Liver (tissue), 9 donors: ENCODE results near the gene CATSPERZ. TPM values are rescaled to one million over a fixed set of nuclear protein-coding genes. Genes with fewer than 3 reads are reported as not detected.

Source experiments
- DNase-seq: peaks from one replicate; pipeline ENCODE4 v3.0.0-alpha.2; 2017; ENCODE audit warnings: low spot score
- H3K27ac ChIP-seq, 2 donors: one replicate each; pipeline ENCODE4 v1.7.0; 2013; ENCODE audit warnings: inconsistent platforms in 2 of 2, low read length in 2 of 2, control low read depth in 1 of 2, low read depth in 1 of 2, mild to moderate bottlenecking in 1 of 2
- H3K27me3 ChIP-seq, 4 donors: one replicate each; pipeline versions ENCODE4 v1.6.1 to v1.7.0; 2013; ENCODE audit warnings: low read length in 3 of 4, inconsistent platforms in 1 of 4, mild to moderate bottlenecking in 1 of 4, moderate library complexity in 1 of 4; ENCODE audit not compliant: control insufficient read depth in 4 of 4, insufficient read depth in 4 of 4
- H3K36me3 ChIP-seq, 4 donors: one replicate each; pipeline versions ENCODE4 v1.6.1 to v1.7.0; 2013; ENCODE audit warnings: low read length in 3 of 4, mild to moderate bottlenecking in 3 of 4, low read depth in 1 of 4, moderate library complexity in 1 of 4; ENCODE audit not compliant: control insufficient read depth in 4 of 4, insufficient read depth in 3 of 4
- H3K4me1 ChIP-seq, 4 donors: one replicate each; pipeline versions ENCODE4 v1.6.1 to v1.7.0; 2013; ENCODE audit warnings: low read length in 3 of 4, mild to moderate bottlenecking in 3 of 4, moderate library complexity in 1 of 4; ENCODE audit not compliant: control insufficient read depth in 4 of 4, insufficient read depth in 4 of 4
- H3K4me3 ChIP-seq, 3 donors: one replicate each; pipeline versions ENCODE4 v1.6.1 to v1.7.0; 2013; ENCODE audit warnings: low read length in 3 of 3, control low read depth in 1 of 3, low read depth in 1 of 3, mild to moderate bottlenecking in 1 of 3
- H3K9ac ChIP-seq, 2 donors: one replicate each; pipeline ENCODE4 v1.7.0; 2013; ENCODE audit warnings: low read length in 2 of 2, mild to moderate bottlenecking in 2 of 2, moderate library complexity in 2 of 2, control low read depth in 1 of 2, low read depth in 1 of 2
- H3K9me3 ChIP-seq, 4 donors: one replicate each; pipeline versions ENCODE4 v1.6.1 to v1.7.0; 2013; ENCODE audit warnings: low read length in 3 of 4; ENCODE audit not compliant: control insufficient read depth in 4 of 4
- ATF3 ChIP-seq: IDR thresholded peaks from 2 replicates; pipeline ENCODE4 v1.6.1; 2016; ENCODE audit warnings: antibody characterized with exemption
- CTCF ChIP-seq: fragments of 150-350 bp; IDR thresholded peaks from 2 replicates; pipeline ENCODE4 v1.5.1; 2017; ENCODE audit warnings: improper control_type of control experiment, low read depth, low read length; ENCODE audit not compliant: missing input control
- EGR1 ChIP-seq, 2 donors: IDR thresholded peaks; 2 replicates each; pipeline ENCODE4 v1.6.1; 2016 to 2018; ENCODE audit warnings: antibody characterized with exemption in 2 of 2, low read depth in 2 of 2
- FOXA1 ChIP-seq: IDR thresholded peaks from 2 replicates; pipeline ENCODE4 v1.6.1; 2016; ENCODE audit warnings: antibody characterized with exemption
- FOXA2 ChIP-seq: IDR thresholded peaks from 2 replicates; pipeline ENCODE4 v1.6.1; 2016; ENCODE audit warnings: antibody characterized with exemption
- GABPA ChIP-seq, 2 donors: IDR thresholded peaks in 1 of 2; conservative IDR thresholded peaks in 1 of 2; 2 replicates each; pipeline ENCODE4 v1.6.1; 2016; ENCODE audit warnings: antibody characterized with exemption in 2 of 2, mild to moderate bottlenecking in 1 of 2, moderate library complexity in 1 of 2
- HNF4A ChIP-seq, 2 donors: conservative IDR thresholded peaks; 2 replicates each; pipeline ENCODE4 v1.6.1; 2016; ENCODE audit warnings: antibody characterized with exemption in 2 of 2, mild to moderate bottlenecking in 2 of 2
- HNF4G ChIP-seq: IDR thresholded peaks from 2 replicates; pipeline ENCODE4 v1.6.1; 2016; ENCODE audit warnings: antibody characterized with exemption
- MAX ChIP-seq: IDR thresholded peaks from 2 replicates; pipeline ENCODE4 v1.6.1; 2016; ENCODE audit warnings: antibody characterized with exemption
- NR2F2 ChIP-seq: IDR thresholded peaks from 2 replicates; pipeline ENCODE4 v1.6.1; 2016; ENCODE audit warnings: antibody characterized with exemption
- RAD21 ChIP-seq, 2 donors: IDR thresholded peaks; 2 replicates each; pipeline ENCODE4 v1.6.1; 2016; ENCODE audit warnings: antibody characterized with exemption in 2 of 2, mild to moderate bottlenecking in 2 of 2
- REST ChIP-seq: IDR thresholded peaks from 2 replicates; pipeline ENCODE4 v1.6.1; 2016; ENCODE audit warnings: antibody characterized with exemption, mild to moderate bottlenecking
- RXRA ChIP-seq, 2 donors: IDR thresholded peaks; 2 replicates each; pipeline ENCODE4 v1.6.1; 2017 to 2018; ENCODE audit warnings: antibody characterized with exemption in 2 of 2, mild to moderate bottlenecking in 1 of 2
- SP1 ChIP-seq: IDR thresholded peaks from 2 replicates; pipeline ENCODE4 v1.6.1; 2018; ENCODE audit warnings: antibody characterized with exemption, mild to moderate bottlenecking
- TAF1 ChIP-seq: conservative IDR thresholded peaks from 2 replicates; pipeline ENCODE4 v1.6.1; 2016; ENCODE audit warnings: antibody characterized with exemption, mild to moderate bottlenecking
- YY1 ChIP-seq: IDR thresholded peaks from 2 replicates; pipeline ENCODE4 v1.6.1; 2016; ENCODE audit warnings: antibody characterized with exemption, mild to moderate bottlenecking
- ZBTB33 ChIP-seq: IDR thresholded peaks from 2 replicates; pipeline ENCODE4 v1.6.1; 2016; ENCODE audit warnings: antibody characterized with exemption
- WGBS: extraction: QIAGEN DNeasy Blood & Tissue Kit; methylation state at CpG from one replicate; pipeline ENCODE4 v1.1.7; 2013; 5-methylcytosine and 5-hydroxymethylcytosine counted together
- polyA plus RNA-seq, 2 donors: library from polyadenylated mRNA; stranded (reverse) in 1 of 2; unstranded in 1 of 2; fragments of 200-250 nt in 1 of 2; fragments of >200 nt in 1 of 2; fragmentation: Nextera tagmentation in 1 of 2; extraction: Ambion mirVana in 1 of 2; gene quantifications; one replicate each; pipeline versions ENCODE4 v1.2.1 to v1.2.3, GENCODE V29; 2013 to 2015
- total RNA-seq, 2 donors: library from RNA; depleted of rRNA; stranded (reverse); fragments of >200 nt; gene quantifications; one replicate each; pipeline ENCODE4 v1.2.3, GENCODE V29; 2014
- donor health status: healthy.
- donor health status: healthy.
- donor health status: healthy.
- donor health status: healthy.
- donor health status: healthy.

The CATSPERZ gene
- total and polyA plus RNA-seq, 4 donors = 0.42 TPM; not detected in 3

- Histone ChIP-seq H3K4me3 (no peak overlapping the region), H3K27me3 (no peaks in the 10 kb centered on the region), H3K9ac (no peak overlapping the region), H3K27ac (no peak overlapping the region), H3K36me3 (peaks cover 0 to 23% (median 5%) of the 10 kb centered on the region in 4 donors), H3K9me3 (no peaks in the 10 kb centered on the region), H3K4me1 (peaks cover 5 to 22% (median 18%) of the 10 kb centered on the region in 4 donors)
- TF ChIP-seq NR2F2 (no peak), FOXA1 (no peak), RXRA (IDR thresholded peaks at IDR 0.05) (no peak), SP1 (no peak), REST (no peak), HNF4G (no peak), ATF3 (no peak), EGR1 (IDR thresholded peaks at IDR 0.05; ENCODE audit: low read depth in 2 of 2) (no peak), FOXA2 (no peak), RAD21 (IDR thresholded peaks at IDR 0.05) (no peak), YY1 (no peak), CTCF (no peak), HNF4A (conservative IDR thresholded peaks at IDR 0.05) (no peak), ZBTB33 (no peak), MAX (no peak), GABPA (IDR thresholded peaks at IDR 0.05 in 1 of 2, conservative IDR thresholded peaks at IDR 0.05 in 1 of 2) (no peak)
- 91% methylated on average over 7 of the region's 7 CpGs for WGBS
- no peak for DNase-seq
Measured at GRCh38 chr11:64320556-64320955, 20.4 kb downstream of the CATSPERZ start.

GRCh38 chr11:64321026-64321425, 20.9 kb downstream of the CATSPERZ start:
- WGBS = 85% methylated on average over 5 of the region's 5 CpGs
- Histone ChIP-seq H3K4me3 (no peak overlapping the region), H3K9me3 (no peaks in the 10 kb centered on the region), H3K36me3 (peaks cover 0 to 22% (median 5%) of the 10 kb centered on the region in 4 donors), H3K4me1 (peaks cover 5 to 17% (median 15%) of the 10 kb centered on the region in 4 donors), H3K9ac (no peak overlapping the region), H3K27ac (no peak overlapping the region), H3K27me3 (no peaks in the 10 kb centered on the region)
- no peak for TF ChIP-seq TAF1
- no peak for TF ChIP-seq HNF4A (conservative IDR thresholded peaks at IDR 0.05)
- TF ChIP-seq RAD21 (IDR thresholded peaks at IDR 0.05) = no peak
- no peak for TF ChIP-seq GABPA (IDR thresholded peaks at IDR 0.05 in 1 of 2, conservative IDR thresholded peaks at IDR 0.05 in 1 of 2)
- TF ChIP-seq NR2F2 = no peak
- no peak for TF ChIP-seq CTCF
- no peak for TF ChIP-seq HNF4G
- no peak for TF ChIP-seq EGR1 (IDR thresholded peaks at IDR 0.05; ENCODE audit: low read depth in 2 of 2)
- no peak for TF ChIP-seq REST
- no peak for DNase-seq
